ENCODE measurements around the gene WBP1L. TPM values are rescaled to one million over a fixed set of nuclear protein-coding genes. Genes with fewer than 3 reads are reported as not detected.
A peak's percentile ranks its signal among the peaks of the same experiment; 100 is the strongest.

WBP1L gene
- polyA plus RNA-seq, 4 donors, result 15.2 to 38.8 (median 23.3) TPM

DNA sequence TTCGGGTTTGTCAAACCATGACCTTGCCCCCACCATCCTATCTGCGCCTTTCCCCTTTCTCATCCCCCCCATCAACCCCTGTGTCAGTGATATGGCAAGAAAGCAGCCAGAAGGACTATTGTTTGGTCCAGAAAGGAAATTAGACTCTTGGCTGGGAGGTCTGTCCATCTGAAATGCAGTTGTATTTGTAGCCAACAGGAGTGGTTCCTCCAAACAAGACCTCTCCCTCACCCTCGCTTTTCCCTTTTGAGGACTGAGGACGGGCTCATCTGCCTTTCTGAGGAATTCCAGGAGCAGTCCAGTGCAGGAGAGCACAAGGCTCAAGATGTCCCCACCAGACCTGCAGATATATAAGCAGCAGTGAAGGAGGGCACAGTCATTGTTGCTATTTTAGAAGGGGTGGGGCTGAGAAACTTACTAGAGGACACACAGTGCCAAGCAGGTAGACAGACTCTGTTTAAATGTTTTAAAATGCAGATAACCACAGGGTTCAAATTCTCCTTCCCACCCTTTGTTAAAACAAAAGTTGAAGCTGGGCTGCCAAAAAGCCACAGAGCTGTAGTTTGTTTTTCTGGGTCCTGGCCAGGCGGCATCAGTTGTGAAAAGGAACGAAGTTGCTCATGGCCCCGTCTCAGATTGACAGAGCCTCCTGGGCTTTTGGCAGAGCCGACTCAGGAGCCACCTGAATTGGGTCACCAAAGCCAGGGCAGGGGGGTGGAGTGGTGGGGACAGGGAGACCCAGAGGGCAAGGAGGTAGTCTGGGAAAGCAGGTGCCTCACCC lies 56.1 kb downstream of the WBP1L start:
- no peaks in the 10 kb centered on the region for H3K27me3 ChIP-seq (ENCODE audit: control insufficient read depth in 3 of 3, insufficient read depth in 3 of 3, low read length in 3 of 3)
- WGBS, 3 donors, result 74 to 82% (median 76%) methylated on average over 8 of the region's 8 CpGs
- H3K27ac ChIP-seq (ENCODE audit: low read depth in 1 of 3, low read length in 2 of 3), result peak overlapping the region in 2 of 3 donors; percentile 13 to 74
- H3K4me3 ChIP-seq (ENCODE audit: low read depth in 1 of 3, low read length in 3 of 3), result no peak overlapping the region
- DNase-seq, result no peak
- FAIRE-seq, result no peak
- peaks cover 3 to 22% (median 5%) of the 10 kb centered on the region in 3 donors for H3K4me1 ChIP-seq (ENCODE audit: control insufficient read depth in 3 of 3, insufficient read depth in 2 of 3, low read depth in 1 of 3, low read length in 2 of 3)
- H3K36me3 ChIP-seq (ENCODE audit: control insufficient read depth in 3 of 3, insufficient read depth in 2 of 3, low read depth in 1 of 3, low read length in 3 of 3), result peaks cover 3 to 44% (median 8%) of the 10 kb centered on the region in 3 donors
- H3K9me3 ChIP-seq (ENCODE audit: control insufficient read depth in 2 of 2, insufficient read depth in 1 of 2, low read depth in 1 of 2, low read length in 1 of 2), result no peaks in the 10 kb centered on the region

DNA sequence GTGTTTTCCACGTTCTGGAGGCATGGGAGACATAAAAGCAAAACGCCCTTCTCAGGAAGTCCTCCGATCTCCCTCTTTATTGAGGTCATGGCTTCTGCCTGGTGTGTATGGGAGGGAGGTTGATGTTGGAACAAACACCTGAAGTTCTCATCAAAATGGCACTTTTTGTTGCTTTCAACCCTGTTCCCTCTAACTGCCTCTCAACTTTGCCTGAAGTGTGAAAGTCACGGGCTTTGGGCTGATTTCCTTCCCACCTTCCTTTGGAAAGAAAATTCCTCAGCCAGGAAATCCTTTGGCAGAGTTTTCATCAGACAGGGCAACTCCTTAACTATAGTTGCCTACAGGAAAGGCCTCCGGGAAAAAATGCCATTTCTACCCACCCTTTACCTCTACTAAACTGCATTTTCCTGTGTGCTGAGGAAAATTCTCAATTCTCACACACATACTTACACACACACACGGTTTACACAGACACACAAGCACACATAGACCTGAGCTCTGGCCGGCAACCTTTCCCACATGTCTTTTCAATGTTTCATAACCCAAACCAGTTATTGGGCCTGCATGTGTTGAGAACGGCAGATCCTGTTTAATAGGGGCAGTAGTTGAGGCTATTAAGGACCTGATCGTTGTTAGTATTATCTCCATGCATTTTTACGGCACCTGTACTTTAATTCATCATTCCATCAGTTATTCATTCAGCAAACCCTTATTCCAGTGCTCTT lies 57.0 kb downstream of the WBP1L start:
- Histone ChIP-seq H3K27ac (ENCODE audit: low read depth in 1 of 3, low read length in 2 of 3) (peak overlapping the region in 2 of 3 donors; percentile 13 to 74), H3K4me3 (ENCODE audit: low read depth in 1 of 3, low read length in 3 of 3) (no peak overlapping the region), H3K36me3 (ENCODE audit: control insufficient read depth in 3 of 3, insufficient read depth in 2 of 3, low read depth in 1 of 3, low read length in 3 of 3) (peaks cover 3 to 47% (median 8%) of the 10 kb centered on the region in 3 donors), H3K27me3 (ENCODE audit: control insufficient read depth in 3 of 3, insufficient read depth in 3 of 3, low read length in 3 of 3) (no peaks in the 10 kb centered on the region), H3K9me3 (ENCODE audit: control insufficient read depth in 2 of 2, insufficient read depth in 1 of 2, low read depth in 1 of 2, low read length in 1 of 2) (no peaks in the 10 kb centered on the region), H3K4me1 (ENCODE audit: control insufficient read depth in 3 of 3, insufficient read depth in 2 of 3, low read depth in 1 of 3, low read length in 2 of 3) (peaks cover 3 to 16% (median 5%) of the 10 kb centered on the region in 3 donors)
- WGBS, 3 donors, result 75 to 81% (median 79%) methylated on average over 10 of the region's 10 CpGs
- no peak for FAIRE-seq
- DNase-seq, result no peak

DNA sequence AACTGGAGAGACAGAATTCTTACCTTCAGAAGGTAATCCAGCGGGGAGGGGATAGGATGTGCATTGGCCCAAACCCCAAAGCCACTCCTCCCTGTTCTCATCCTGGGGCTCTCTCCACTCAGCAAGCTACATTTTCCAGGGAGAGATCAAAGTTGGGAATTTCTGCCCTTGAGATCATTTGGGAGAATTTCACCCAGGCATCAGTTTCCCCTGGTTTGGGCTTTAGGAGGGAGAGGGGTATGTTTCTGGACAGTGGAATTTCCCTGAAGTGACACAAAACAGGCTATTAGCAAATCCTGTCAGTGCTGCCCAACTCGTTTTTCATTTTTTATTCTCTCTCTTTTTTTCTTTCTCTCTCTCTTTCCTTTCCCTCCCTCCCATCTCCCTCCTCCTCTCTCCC lies 57.7 kb downstream of the WBP1L start:
- Histone ChIP-seq H3K9me3 (ENCODE audit: control insufficient read depth in 2 of 2, insufficient read depth in 1 of 2, low read depth in 1 of 2, low read length in 1 of 2) (no peaks in the 10 kb centered on the region), H3K27ac (ENCODE audit: low read depth in 1 of 3, low read length in 2 of 3) (peak overlapping the region in 2 of 3 donors; percentile 17 to 66), H3K36me3 (ENCODE audit: control insufficient read depth in 3 of 3, insufficient read depth in 2 of 3, low read depth in 1 of 3, low read length in 3 of 3) (peaks cover 3 to 47% (median 8%) of the 10 kb centered on the region in 3 donors), H3K4me3 (ENCODE audit: low read depth in 1 of 3, low read length in 3 of 3) (no peak overlapping the region), H3K27me3 (ENCODE audit: control insufficient read depth in 3 of 3, insufficient read depth in 3 of 3, low read length in 3 of 3) (no peaks in the 10 kb centered on the region), H3K4me1 (ENCODE audit: control insufficient read depth in 3 of 3, insufficient read depth in 2 of 3, low read depth in 1 of 3, low read length in 2 of 3) (peaks cover 3 to 10% (median 5%) of the 10 kb centered on the region in 3 donors)
- FAIRE-seq (no peak), DNase-seq (no peak)
- WGBS, 3 donors, result 58 to 65% (median 61%) methylated on average over 2 of the region's 2 CpGs

DNA sequence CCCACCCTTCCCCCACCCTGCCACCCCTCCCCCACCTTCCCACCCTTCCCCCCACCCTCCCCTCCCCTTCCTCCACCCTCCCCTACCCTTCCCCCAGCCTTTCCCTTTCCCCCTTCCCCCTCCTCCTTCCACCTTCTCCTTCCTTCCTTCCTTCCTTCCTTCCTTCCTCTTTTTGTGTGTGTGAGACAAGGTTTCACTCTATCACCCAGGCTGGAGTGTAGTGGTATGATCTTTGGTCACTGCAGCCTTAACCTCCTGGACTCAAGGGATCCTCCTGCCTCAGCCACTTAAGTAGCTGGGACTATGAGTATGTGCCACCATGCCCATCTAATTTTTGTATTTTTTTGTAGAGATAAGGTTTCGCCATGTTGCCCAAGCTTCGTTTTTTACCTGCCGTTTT lies 58.2 kb downstream of the WBP1L start:
- H3K27me3 ChIP-seq (ENCODE audit: control insufficient read depth in 3 of 3, insufficient read depth in 3 of 3, low read length in 3 of 3), result no peaks in the 10 kb centered on the region
- H3K27ac ChIP-seq (ENCODE audit: low read depth in 1 of 3, low read length in 2 of 3), result peak overlapping the region in 2 of 3 donors; percentile 25 to 55
- DNase-seq (peak in 1 of 2 donors; percentile 42), FAIRE-seq (no peak)
- H3K4me3 ChIP-seq (ENCODE audit: low read depth in 1 of 3, low read length in 3 of 3), result no peak overlapping the region
- WGBS, 3 donors, result 34 to 55% (median 38%) methylated on average over 3 of the region's 3 CpGs
- H3K36me3 ChIP-seq (ENCODE audit: control insufficient read depth in 3 of 3, insufficient read depth in 2 of 3, low read depth in 1 of 3, low read length in 3 of 3), result peaks cover 3 to 50% (median 8%) of the 10 kb centered on the region in 3 donors
- H3K4me1 ChIP-seq (ENCODE audit: control insufficient read depth in 3 of 3, insufficient read depth in 2 of 3, low read depth in 1 of 3, low read length in 2 of 3), result peaks cover 3 to 8% (median 5%) of the 10 kb centered on the region in 3 donors
- no peaks in the 10 kb centered on the region for H3K9me3 ChIP-seq (ENCODE audit: control insufficient read depth in 2 of 2, insufficient read depth in 1 of 2, low read depth in 1 of 2, low read length in 1 of 2)

DNA sequence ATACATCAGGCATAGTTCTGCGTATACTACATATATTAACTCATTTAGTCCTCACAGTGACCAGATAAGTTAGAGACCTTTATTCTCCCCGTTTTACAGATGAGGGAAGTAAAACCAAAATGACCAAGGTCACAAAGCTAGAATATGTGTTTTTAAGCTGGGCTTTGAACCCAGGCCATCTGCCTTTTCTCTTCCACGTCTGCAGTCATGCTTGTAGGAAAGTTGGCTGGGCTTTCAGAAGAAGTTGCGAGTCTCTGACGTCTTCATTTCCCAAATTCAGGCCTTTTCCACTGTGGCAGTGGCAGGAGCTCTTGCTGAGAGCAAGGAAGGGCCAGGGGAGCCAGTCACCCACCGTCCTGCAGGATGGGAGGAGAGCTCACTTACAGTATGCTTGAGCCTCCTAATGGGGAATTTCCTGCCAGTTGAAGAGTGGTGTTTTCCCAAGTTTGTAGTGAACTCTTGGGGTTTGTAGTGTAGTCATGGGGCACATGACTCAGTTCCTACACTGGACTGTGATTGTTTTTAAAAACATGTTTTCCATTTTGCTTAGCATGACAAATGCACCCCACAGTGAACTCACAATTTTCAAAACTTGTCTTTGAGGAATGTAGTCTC lies 59.3 kb downstream of the WBP1L start:
- FAIRE-seq (no peak), DNase-seq (no peak)
- Histone ChIP-seq H3K27ac (ENCODE audit: low read depth in 1 of 3, low read length in 2 of 3) (peak overlapping the region in 2 of 3 donors; percentile 34 to 64), H3K4me3 (ENCODE audit: low read depth in 1 of 3, low read length in 3 of 3) (no peak overlapping the region), H3K9me3 (ENCODE audit: control insufficient read depth in 2 of 2, insufficient read depth in 1 of 2, low read depth in 1 of 2, low read length in 1 of 2) (no peaks in the 10 kb centered on the region), H3K27me3 (ENCODE audit: control insufficient read depth in 3 of 3, insufficient read depth in 3 of 3, low read length in 3 of 3) (no peaks in the 10 kb centered on the region), H3K4me1 (ENCODE audit: control insufficient read depth in 3 of 3, insufficient read depth in 2 of 3, low read depth in 1 of 3, low read length in 2 of 3) (peaks cover 3 to 8% (median 5%) of the 10 kb centered on the region in 3 donors), H3K36me3 (ENCODE audit: control insufficient read depth in 3 of 3, insufficient read depth in 2 of 3, low read depth in 1 of 3, low read length in 3 of 3) (peaks cover 3 to 50% (median 8%) of the 10 kb centered on the region in 3 donors)
- 42 to 70% (median 70%) methylated on average over 6 of the region's 6 CpGs for WGBS, 3 donors

DNA sequence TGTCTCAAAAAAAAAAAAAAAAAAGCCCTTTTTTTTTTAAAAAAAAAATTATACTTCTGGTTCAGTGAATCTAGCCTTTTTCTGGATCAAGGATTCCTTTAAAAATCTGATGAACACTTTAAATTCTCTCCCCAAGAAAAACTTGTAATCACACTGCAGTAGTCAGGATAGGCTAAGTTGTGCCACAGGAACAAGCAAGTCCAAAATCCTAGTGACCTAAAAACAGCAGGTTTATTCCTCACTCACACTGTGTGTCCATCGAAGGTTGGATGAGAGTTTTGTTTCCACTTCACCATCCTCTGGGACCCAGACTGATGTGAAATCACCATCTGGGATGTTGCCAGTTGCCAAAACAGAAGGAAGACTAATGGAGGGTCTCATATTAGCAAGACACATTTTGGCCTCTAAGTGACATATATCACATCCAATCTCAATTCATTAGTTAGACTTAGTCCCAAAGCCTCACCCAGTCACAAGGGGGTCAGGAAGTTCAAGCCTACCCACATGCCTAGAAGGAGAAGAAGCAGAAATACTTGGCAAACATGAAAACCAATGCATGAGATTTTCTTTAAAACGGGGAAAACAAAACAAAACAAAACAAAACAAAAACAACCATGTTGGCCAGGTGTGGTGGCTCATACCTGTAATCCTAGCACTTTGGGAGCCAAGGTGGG lies 60.8 kb downstream of the WBP1L start:
- Histone ChIP-seq H3K27me3 (ENCODE audit: control insufficient read depth in 3 of 3, insufficient read depth in 3 of 3, low read length in 3 of 3) (no peaks in the 10 kb centered on the region), H3K4me1 (ENCODE audit: control insufficient read depth in 3 of 3, insufficient read depth in 2 of 3, low read depth in 1 of 3, low read length in 2 of 3) (peaks cover 3 to 8% (median 5%) of the 10 kb centered on the region in 3 donors), H3K9me3 (ENCODE audit: control insufficient read depth in 2 of 2, insufficient read depth in 1 of 2, low read depth in 1 of 2, low read length in 1 of 2) (no peaks in the 10 kb centered on the region), H3K27ac (ENCODE audit: low read depth in 1 of 3, low read length in 2 of 3) (no peak overlapping the region), H3K4me3 (ENCODE audit: low read depth in 1 of 3, low read length in 3 of 3) (no peak overlapping the region), H3K36me3 (ENCODE audit: control insufficient read depth in 3 of 3, insufficient read depth in 2 of 3, low read depth in 1 of 3, low read length in 3 of 3) (peaks cover 0 to 36% (median 4%) of the 10 kb centered on the region in 3 donors)
- WGBS, 3 donors, result 82 to 93% (median 90%) methylated on average over 2 of the region's 2 CpGs
- DNase-seq, result no peak
- no peak for FAIRE-seq

DNA sequence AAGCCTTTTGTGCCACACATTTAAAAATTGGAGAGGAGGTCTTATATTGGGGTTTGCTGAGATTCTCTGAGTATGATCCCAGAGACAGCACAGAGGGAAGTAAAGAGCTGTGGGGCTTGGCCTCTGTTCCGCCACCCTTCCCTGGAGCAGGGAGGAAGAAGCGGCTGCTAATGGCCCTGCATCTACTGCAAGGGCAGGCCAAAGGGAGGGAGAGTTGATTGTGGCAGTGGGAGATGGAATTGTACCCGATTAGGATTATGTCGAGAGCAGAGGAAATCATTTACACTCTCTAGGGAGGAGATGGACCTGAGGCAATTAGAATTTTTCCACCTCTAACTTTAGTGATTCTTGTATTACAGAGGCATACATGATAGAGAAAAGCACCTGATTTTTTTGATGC lies 64.6 kb downstream of the WBP1L start:
- DNase-seq, result no peak
- Histone ChIP-seq H3K36me3 (ENCODE audit: control insufficient read depth in 3 of 3, insufficient read depth in 2 of 3, low read depth in 1 of 3, low read length in 3 of 3) (peaks cover 9 to 49% (median 12%) of the 10 kb centered on the region in 3 donors), H3K4me1 (ENCODE audit: control insufficient read depth in 3 of 3, insufficient read depth in 2 of 3, low read depth in 1 of 3, low read length in 2 of 3) (peaks cover 0 to 5% (median 0%) of the 10 kb centered on the region in 3 donors), H3K4me3 (ENCODE audit: low read depth in 1 of 3, low read length in 3 of 3) (no peak overlapping the region), H3K27me3 (ENCODE audit: control insufficient read depth in 3 of 3, insufficient read depth in 3 of 3, low read length in 3 of 3) (no peaks in the 10 kb centered on the region), H3K9me3 (ENCODE audit: control insufficient read depth in 2 of 2, insufficient read depth in 1 of 2, low read depth in 1 of 2, low read length in 1 of 2) (no peaks in the 10 kb centered on the region), H3K27ac (ENCODE audit: low read depth in 1 of 3, low read length in 2 of 3) (no peak overlapping the region)
- FAIRE-seq, result no peak
- 75 to 95% (median 83%) methylated on average over 4 of the region's 4 CpGs for WGBS, 3 donors

DNA sequence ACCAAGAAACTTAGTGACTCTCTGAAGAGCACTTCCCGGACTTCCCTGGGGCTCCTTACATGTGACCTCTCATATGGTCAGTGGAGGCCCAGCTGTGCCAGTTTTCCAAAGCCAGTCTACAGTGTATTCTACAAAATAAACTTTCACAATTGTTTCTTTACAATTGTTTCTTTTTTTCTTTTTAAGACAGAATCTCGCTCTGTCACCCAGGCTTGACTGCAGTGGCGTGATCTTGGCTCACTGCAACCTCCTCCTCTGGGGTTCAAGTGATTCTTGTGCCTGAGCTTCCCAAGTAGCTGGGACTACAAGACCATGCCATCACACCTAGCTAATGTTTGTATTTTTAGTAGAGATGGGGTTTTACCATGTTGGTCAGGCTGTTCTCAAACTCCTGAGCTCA lies 67.6 kb downstream of the WBP1L start:
- FAIRE-seq, result no peak
- H3K4me3 ChIP-seq (ENCODE audit: low read depth in 1 of 3, low read length in 3 of 3), result no peak overlapping the region
- 94 to 98% (median 96%) methylated on average over 3 of the region's 3 CpGs for WGBS, 3 donors

More for the DNA sequence above, 67.6 kb downstream of the WBP1L start:
- DNase-seq, result no peak
- Histone ChIP-seq H3K9me3 (ENCODE audit: control insufficient read depth in 2 of 2, insufficient read depth in 1 of 2, low read depth in 1 of 2, low read length in 1 of 2) (no peaks in the 10 kb centered on the region), H3K4me1 (ENCODE audit: control insufficient read depth in 3 of 3, insufficient read depth in 2 of 3, low read depth in 1 of 3, low read length in 2 of 3) (peaks cover 0 to 26% (median 6%) of the 10 kb centered on the region in 3 donors), H3K27ac (ENCODE audit: low read depth in 1 of 3, low read length in 2 of 3) (no peak overlapping the region), H3K27me3 (ENCODE audit: control insufficient read depth in 3 of 3, insufficient read depth in 3 of 3, low read length in 3 of 3) (no peaks in the 10 kb centered on the region), H3K36me3 (ENCODE audit: control insufficient read depth in 3 of 3, insufficient read depth in 2 of 3, low read depth in 1 of 3, low read length in 3 of 3) (peaks cover 9 to 62% (median 12%) of the 10 kb centered on the region in 3 donors)
